Mammary epithelial cell (primary cell): ENCODE measurements around the gene IL17B.

Experiments
- CTCF ChIP-seq, 2 donors: IDR thresholded peaks in 1 of 2; conservative IDR thresholded peaks in 1 of 2; 2 replicates each; pipeline ENCODE4 v1.5.1; 2011 to 2012; ENCODE audit warnings: inconsistent platforms in 2 of 2, low read length in 2 of 2, mild to moderate bottlenecking in 2 of 2, control low read depth in 1 of 2, low read depth in 1 of 2; ENCODE audit not compliant: insufficient read depth in 1 of 2; ENCODE audit errors: extremely low read depth in 1 of 2
- EZH2 ChIP-seq: IDR thresholded peaks from 2 replicates; pipeline ENCODE4 v1.6.1; 2012; ENCODE audit warnings: low read length, inconsistent platforms, borderline replicate concordance

GRCh38 chr5:149379177-149379761 is at the start of gene IL17B:
- TF ChIP-seq CTCF (conservative IDR thresholded peaks at IDR 0.05 in 1 of 2, IDR thresholded peaks at IDR 0.05 in 1 of 2; ENCODE audit: extremely low read depth in 1 of 2, insufficient read depth in 1 of 2, low read depth in 1 of 2, low read length in 2 of 2), result no peak
- no peak for TF ChIP-seq EZH2
